HCT116 (cell line): ENCODE data around the gene MRPL36. TPM values are rescaled to one million over a fixed set of nuclear protein-coding genes. Genes with fewer than 3 reads are reported as not detected.

ENCODE experiments used
- ATAC-seq: fragments of 200-7000 bp; cut with Tn5 transposase; 2 replicates; pipeline ENCODE4 v1.9.1; 2020; ENCODE audit warnings: mild to moderate bottlenecking, moderate library complexity
- BruUV-seq: library from RNA; stranded (reverse); fragments of 400-500 nt; replicated peaks from 2 replicates; lab custom pipeline; 2021; lab: Mats Ljungman, UMichigan
- CTCF ChIA-PET: fragments of 300-600 bp; sonication (Branson Sonifier 250); formaldehyde crosslinking; loops from one replicate; lab custom pipeline; 2021; ENCODE audit warnings: antibody characterized with exemption; lab: Charles Lee
- POLR2A ChIA-PET: fragments of 300-600, 350-600 bp; sonication (Branson Sonifier 250); formaldehyde crosslinking; loops from one replicate; lab custom pipeline; 2021; ENCODE audit warnings: antibody characterized with exemption; lab: Charles Lee
- RAD21 ChIA-PET, 2 experiments: fragments of 300-600 bp; sonication (Branson Sonifier 250); formaldehyde crosslinking; loops; one replicate each; lab custom pipeline; 2023; ENCODE audit warnings: low total read pairs in 2 of 2; ENCODE audit not compliant: uncharacterized antibody in 2 of 2, unreplicated experiment in 2 of 2, low non-redundant PET in 1 of 2; lab: Charles Lee
- DNase-seq: peaks from one replicate; pipeline ENCODE4 v3.0.0-alpha.2; 2010; ENCODE audit warnings: low read depth, low spot score
- H2AFZ ChIP-seq: fragments of 200-600 bp; shearing (Covaris generic), sonication (generic); 2 replicates; pipeline ENCODE4 v1.6.1; 2017; ENCODE audit warnings: low read depth, mixed run types, mixed read lengths, antibody characterized with exemption, low read length; ENCODE audit not compliant: poor library complexity, severe bottlenecking
- H3K27ac ChIP-seq: 2 replicates; pipeline ENCODE4 v1.5.1; 2012; ENCODE audit warnings: low read depth, low read length
- H3K27me3 ChIP-seq: fragments of 200-600 bp; sonication (generic); 2 replicates; pipeline ENCODE4 v1.6.1; 2016; ENCODE audit warnings: mixed run types, low read length, mixed read lengths; ENCODE audit not compliant: insufficient read depth
- H3K36me3 ChIP-seq, 2 experiments: fragments of 200-500 bp in 1 of 2; fragments of 200-600 bp in 1 of 2; sonication (Bioruptor generic) in 1 of 2; sonication (generic) in 1 of 2; 2 replicates each; pipeline versions ENCODE4 v1.5.1 to v1.6.1; 2014 to 2016; ENCODE audit warnings: low read length in 2 of 2, inconsistent platforms in 1 of 2, mixed read lengths in 1 of 2, mixed run types in 1 of 2; ENCODE audit not compliant: insufficient read depth in 2 of 2, control insufficient read depth in 1 of 2
- H3K4me1 ChIP-seq, 2 experiments: fragments of 200-600 bp in 1 of 2; sonication (generic) in 1 of 2; 2 replicates each; pipeline versions ENCODE4 v1.5.1 to v1.6.1; 2012 to 2017; ENCODE audit warnings: low read length in 2 of 2, inconsistent platforms in 1 of 2, mild to moderate bottlenecking in 1 of 2, mixed read lengths in 1 of 2, mixed run types in 1 of 2, moderate library complexity in 1 of 2; ENCODE audit not compliant: insufficient read depth in 2 of 2, control insufficient read depth in 1 of 2
- H3K4me2 ChIP-seq: fragments of 200-600 bp; sonication (generic); 2 replicates; pipeline ENCODE4 v1.6.1; 2017; ENCODE audit warnings: mixed run types, low read length, mixed read lengths
- H3K4me3 ChIP-seq, 2 experiments: fragments of 200-600 bp in 1 of 2; sonication (generic) in 1 of 2; replicated peaks in 1 of 2; 2 replicates each; pipeline ENCODE4 v1.5.1; 2011 to 2016; ENCODE audit warnings: low read length in 2 of 2, control low read depth in 1 of 2, low read depth in 1 of 2, mild to moderate bottlenecking in 1 of 2, mixed read lengths in 1 of 2, mixed run types in 1 of 2
- H3K79me2 ChIP-seq: fragments of 200-600 bp; sonication (generic); 2 replicates; pipeline ENCODE4 v1.6.1; 2017; ENCODE audit warnings: mild to moderate bottlenecking, mixed run types, low read length, moderate library complexity, mixed read lengths; ENCODE audit not compliant: insufficient read depth
- H3K9ac ChIP-seq: fragments of 200-600 bp; sonication (generic); 2 replicates; pipeline ENCODE4 v1.6.1; 2016; ENCODE audit warnings: low read length, mixed read lengths
- H3K9me2 ChIP-seq: fragments of 200-600 bp; sonication (generic), shearing (Covaris generic); 2 replicates; pipeline ENCODE4 v1.6.1; 2017; ENCODE audit warnings: mixed run types, mild to moderate bottlenecking, moderate library complexity; ENCODE audit not compliant: insufficient read depth
- H3K9me3 ChIP-seq, 2 experiments: fragments of 200-500 bp in 1 of 2; fragments of 200-600 bp in 1 of 2; sonication (Bioruptor generic) in 1 of 2; sonication (generic) in 1 of 2; 2 replicates each; pipeline ENCODE4 v1.6.1; 2014 to 2017; ENCODE audit warnings: low read length in 2 of 2, mixed read lengths in 2 of 2, inconsistent platforms in 1 of 2, low read depth in 1 of 2, mild to moderate bottlenecking in 1 of 2, mixed run types in 1 of 2, moderate library complexity in 1 of 2; ENCODE audit not compliant: control insufficient read depth in 1 of 2, insufficient read depth in 1 of 2
- H4K20me1 ChIP-seq: fragments of 200-600 bp; sonication (generic), shearing (Covaris generic); 2 replicates; pipeline ENCODE4 v1.6.1; 2017; ENCODE audit warnings: mixed run types, mild to moderate bottlenecking, moderate library complexity; ENCODE audit not compliant: insufficient read depth
- ATF3 ChIP-seq: IDR thresholded peaks from 2 replicates; pipeline ENCODE4 v1.6.1; 2012
- EGR1 ChIP-seq: IDR thresholded peaks from 2 replicates; pipeline ENCODE4 v1.6.1; 2012; ENCODE audit warnings: low read depth
- FOSL1 ChIP-seq: IDR thresholded peaks from 2 replicates; pipeline ENCODE4 v1.6.1; 2012; ENCODE audit warnings: low read depth
- REST ChIP-seq: IDR thresholded peaks from 2 replicates; pipeline ENCODE4 v1.6.1; 2012; ENCODE audit warnings: low read depth
- SRF ChIP-seq: IDR thresholded peaks from 2 replicates; pipeline ENCODE4 v1.6.1; 2012; ENCODE audit warnings: low read depth
- ZNF274 ChIP-seq: fragments of 200-500 bp; sonication (Bioruptor generic); IDR thresholded peaks from 2 replicates; pipeline ENCODE4 v1.6.1; 2014; ENCODE audit warnings: mild to moderate bottlenecking, low read depth, low read length, inconsistent platforms
- intact Hi-C: fragments of 100-400 bp; cut with micrococcal nuclease; formaldehyde crosslinking; loops from 2 replicates; pipeline ENCODE4 v1.10.0; 2022
- total RNA-seq: library from RNA; stranded (reverse); gene quantifications from one replicate; pipeline ENCODE4 v1.2.1, GENCODE V29; 2021; ENCODE audit not compliant: unreplicated experiment

Gene MRPL36
- total RNA-seq, 1 experiment from 2014 or later, result 71.9 TPM

- no peak for DNase-seq
- no peaks in the 10 kb centered on the region for H4K20me1 ChIP-seq
- no TSS peak for BruUV-seq
- no peaks in the 10 kb centered on the region for H3K9me2 ChIP-seq
- ChIA-PET POLR2A (no interaction called here), CTCF (no interaction called here), RAD21 (no interaction called here)
- intact Hi-C loops, result no loop called here
- no peak overlapping the region for H3K4me3 ChIP-seq
- no peak overlapping the region for H2AFZ ChIP-seq
- H3K79me2 ChIP-seq, result peaks cover 17% of the 10 kb centered on the region
- no peak for ATAC-seq
- no peak overlapping the region for H3K9ac ChIP-seq
- TF ChIP-seq FOSL1, result no peak
- TF ChIP-seq ZNF274, result no peak
- 0 out of 2 replicates have a peak, but pooled peaks cover 3% of the 10 kb centered on the region for H3K27me3 ChIP-seq
- H3K36me3 ChIP-seq, result peaks cover 9 to 22% of the 10 kb centered on the region in 2 experiments; a peak in 3 of 4 replicates
- no peak overlapping the region for H3K4me2 ChIP-seq
- H3K9me3 ChIP-seq, result no peaks in the 10 kb centered on the region
- H3K4me1 ChIP-seq, result peaks cover 2 to 19% of the 10 kb centered on the region in 2 experiments; a peak in 3 of 4 replicates
- H3K27ac ChIP-seq, result no peak overlapping the region
These were observed 6.3 kb downstream of the MRPL36 start for GRCh38 chr5:1793301-1793740.

GRCh38 chr5:1792842-1793266 lies 6.8 kb downstream of the MRPL36 start:
- peaks cover 13% of the 10 kb centered on the region for H3K79me2 ChIP-seq
- POLR2A ChIA-PET, result no interaction called here
- 0 out of 2 replicates have a peak, but pooled peaks cover 3% of the 10 kb centered on the region for H3K27me3 ChIP-seq
- H2AFZ ChIP-seq, result no peak overlapping the region
- no peak overlapping the region for H3K27ac ChIP-seq
- CTCF ChIA-PET, result no interaction called here
- RAD21 ChIA-PET, result no interaction called here
- no peak overlapping the region for H3K4me2 ChIP-seq
- no peak for TF ChIP-seq ATF3
- TF ChIP-seq EGR1, result peak; percentile 60
- no peak for TF ChIP-seq REST
- TF ChIP-seq SRF, result no peak
- no peaks in the 10 kb centered on the region for H3K9me3 ChIP-seq
- H3K9me2 ChIP-seq, result no peaks in the 10 kb centered on the region
- no peak overlapping the region for H3K4me3 ChIP-seq
- no peak overlapping the region for H3K9ac ChIP-seq
- ATAC-seq, result no peak
- peaks cover 7 to 17% of the 10 kb centered on the region in 2 experiments; a peak in 3 of 4 replicates for H3K36me3 ChIP-seq
- intact Hi-C loops, result no loop called here
- no peak for DNase-seq
- H3K4me1 ChIP-seq, result peaks cover 2 to 18% of the 10 kb centered on the region in 2 experiments; a peak in 2 of 4 replicates
- no TSS peak for BruUV-seq
- H4K20me1 ChIP-seq, result no peaks in the 10 kb centered on the region
